Skeletal muscle satellite cell (primary cell): ENCODE data around the gene CTAGE15.
"Not testable (repeated sequence)": the region's sequence is repeated elsewhere in the genome, so short reads cannot be mapped to it uniquely, and the experiment has no call there.

Experiments used
- H3K27me3 ChIP-seq: 2 replicates; pipeline ENCODE4 v1.7.0; 2013; ENCODE audit warnings: low read length; ENCODE audit not compliant: control insufficient read depth, insufficient read depth
- H3K36me3 ChIP-seq: 2 replicates; pipeline ENCODE4 v1.7.0; 2013; ENCODE audit warnings: mild to moderate bottlenecking, control low read depth, low read length; ENCODE audit not compliant: insufficient read depth
- H3K4me1 ChIP-seq: 2 replicates; pipeline ENCODE4 v1.7.0; 2013; ENCODE audit warnings: low read length; ENCODE audit not compliant: control insufficient read depth, insufficient read depth
- H3K4me2 ChIP-seq: 2 replicates; pipeline ENCODE4 v1.7.0; 2013; ENCODE audit warnings: mild to moderate bottlenecking, low read length
- H3K4me3 ChIP-seq: 2 replicates; pipeline ENCODE4 v1.7.0; 2013; ENCODE audit warnings: low read length
- H3K9ac ChIP-seq: 2 replicates; pipeline ENCODE4 v1.7.0; 2013; ENCODE audit warnings: mild to moderate bottlenecking, low read depth, low read length, moderate library complexity
- H3K9me3 ChIP-seq: replicated peaks from 2 replicates; pipeline ENCODE4 v1.7.0; 2013; ENCODE audit warnings: mild to moderate bottlenecking, control low read depth, low read length

The CTAGE15 gene

GRCh38 chr7:143588183-143588582 lies 16.6 kb downstream of the CTAGE15 start:
- H3K27me3 ChIP-seq, H3K9ac ChIP-seq: not testable (repeated sequence)

GRCh38 chr7:143589897-143590296 lies 18.3 kb downstream of the CTAGE15 start:
- not testable (repeated sequence) for H3K4me2 ChIP-seq, H3K36me3 ChIP-seq, H3K9me3 ChIP-seq, H3K9ac ChIP-seq, H3K4me3 ChIP-seq, H3K27me3 ChIP-seq, H3K4me1 ChIP-seq

More at GRCh38 chr7:143588183-143588582, 16.6 kb downstream of the CTAGE15 start:
- not testable (repeated sequence) for H3K4me3 ChIP-seq, H3K4me1 ChIP-seq, H3K4me2 ChIP-seq, H3K36me3 ChIP-seq, H3K9me3 ChIP-seq

- H3K4me2 ChIP-seq, H3K9me3 ChIP-seq, H3K36me3 ChIP-seq: not testable (repeated sequence)
Observed at GRCh38 chr7:143598086-143598485, 26.5 kb downstream of the CTAGE15 start.

GRCh38 chr7:143603549-143603948 lies 31.9 kb downstream of the CTAGE15 start:
- H3K4me3 ChIP-seq, H3K27me3 ChIP-seq, H3K9me3 ChIP-seq, H3K4me1 ChIP-seq, H3K9ac ChIP-seq, H3K4me2 ChIP-seq, H3K36me3 ChIP-seq: not testable (repeated sequence)

More at GRCh38 chr7:143598086-143598485, 26.5 kb downstream of the CTAGE15 start:
- H3K4me1 ChIP-seq, H3K9ac ChIP-seq, H3K4me3 ChIP-seq, H3K27me3 ChIP-seq: not testable (repeated sequence)

- not testable (repeated sequence) for H3K4me1 ChIP-seq, H3K4me3 ChIP-seq, H3K27me3 ChIP-seq, H3K9me3 ChIP-seq, H3K36me3 ChIP-seq, H3K9ac ChIP-seq, H3K4me2 ChIP-seq
Observed at GRCh38 chr7:143606088-143606487, 34.5 kb downstream of the CTAGE15 start.

GRCh38 chr7:143615545-143615944 lies 43.9 kb downstream of the CTAGE15 start:
- not testable (repeated sequence) for H3K36me3 ChIP-seq, H3K9ac ChIP-seq, H3K27me3 ChIP-seq, H3K4me3 ChIP-seq, H3K4me1 ChIP-seq, H3K9me3 ChIP-seq, H3K4me2 ChIP-seq

- H3K9me3 ChIP-seq, H3K27me3 ChIP-seq, H3K4me3 ChIP-seq, H3K4me2 ChIP-seq, H3K4me1 ChIP-seq, H3K9ac ChIP-seq, H3K36me3 ChIP-seq: not testable (repeated sequence)
Observed at GRCh38 chr7:143617204-143617603, 45.6 kb downstream of the CTAGE15 start.

GRCh38 chr7:143620058-143620457 lies 48.5 kb downstream of the CTAGE15 start:
- H3K4me1 ChIP-seq, H3K9ac ChIP-seq, H3K9me3 ChIP-seq, H3K27me3 ChIP-seq, H3K36me3 ChIP-seq, H3K4me3 ChIP-seq, H3K4me2 ChIP-seq: not testable (repeated sequence)

- H3K4me3 ChIP-seq, H3K4me1 ChIP-seq, H3K36me3 ChIP-seq, H3K27me3 ChIP-seq, H3K9ac ChIP-seq, H3K4me2 ChIP-seq, H3K9me3 ChIP-seq: not testable (repeated sequence)
Observed at GRCh38 chr7:143620646-143621045, 49.0 kb downstream of the CTAGE15 start, which contains the start of gene TCAF2. Gene TCAF2 (plus strand): TSS chr7:143620974.

GRCh38 chr7:143621175-143621574 lies 49.6 kb downstream of the CTAGE15 start:
- not testable (repeated sequence) for H3K4me2 ChIP-seq, H3K4me3 ChIP-seq, H3K4me1 ChIP-seq, H3K9me3 ChIP-seq, H3K27me3 ChIP-seq, H3K9ac ChIP-seq, H3K36me3 ChIP-seq

- H3K4me2 ChIP-seq, H3K4me3 ChIP-seq: not testable (repeated sequence)
Observed at GRCh38 chr7:143622130-143622529, 50.5 kb downstream of the CTAGE15 start.

More at GRCh38 chr7:143622130-143622529, 50.5 kb downstream of the CTAGE15 start:
- H3K9me3 ChIP-seq, H3K9ac ChIP-seq, H3K4me1 ChIP-seq, H3K27me3 ChIP-seq, H3K36me3 ChIP-seq: not testable (repeated sequence)
